H9 (cell line): ENCODE data around the gene FBXO24. TPM values are rescaled to one million over a fixed set of nuclear protein-coding genes. Genes with fewer than 3 reads are reported as not detected.
A peak's percentile ranks its signal among the peaks of the same experiment; 100 is the strongest.

Source experiments
- DNase-seq: peaks from one replicate; pipeline ENCODE4 v3.0.0-alpha.2; 2017
- H2AFZ ChIP-seq: one replicate; pipeline ENCODE4 v1.6.1; 2013; ENCODE audit warnings: mild to moderate bottlenecking, low read length, control low read depth, moderate library complexity
- H2AK5ac ChIP-seq: 2 replicates; pipeline ENCODE4 v1.6.1; 2013; ENCODE audit warnings: low read length, control low read depth, mixed read lengths; ENCODE audit not compliant: insufficient read length
- H2BK120ac ChIP-seq: one replicate; pipeline ENCODE4 v1.6.1; 2013; ENCODE audit warnings: low read depth, mild to moderate bottlenecking, low read length, control low read depth, inconsistent platforms; ENCODE audit not compliant: poor library complexity, severe bottlenecking
- H2BK12ac ChIP-seq: 2 replicates; pipeline ENCODE4 v1.6.1; 2013; ENCODE audit warnings: low read length, control low read depth, mixed read lengths, low read depth; ENCODE audit not compliant: insufficient read length
- H2BK15ac ChIP-seq: 2 replicates; pipeline ENCODE4 v1.6.1; 2013; ENCODE audit warnings: low read depth, low read length, control low read depth
- H2BK20ac ChIP-seq: one replicate; pipeline ENCODE4 v1.6.1; 2013; ENCODE audit warnings: low read depth, mild to moderate bottlenecking, low read length, control low read depth, inconsistent platforms; ENCODE audit not compliant: poor library complexity, severe bottlenecking
- H2BK5ac ChIP-seq: 2 replicates; pipeline ENCODE4 v1.6.1; 2013; ENCODE audit warnings: low read length, control low read depth, mixed read lengths; ENCODE audit not compliant: insufficient read length
- H3K14ac ChIP-seq: 2 replicates; pipeline ENCODE4 v1.6.1; 2013; ENCODE audit warnings: low read length, control low read depth; ENCODE audit not compliant: insufficient read depth
- H3K18ac ChIP-seq: 2 replicates; pipeline ENCODE4 v1.6.1; 2013; ENCODE audit warnings: low read depth, mild to moderate bottlenecking, mixed read lengths, low read length, control low read depth; ENCODE audit not compliant: insufficient read length
- H3K23ac ChIP-seq: 2 replicates; pipeline ENCODE4 v1.6.1; 2013; ENCODE audit warnings: low read length, control low read depth, mixed read lengths, low read depth; ENCODE audit not compliant: insufficient read length
- H3K23me2 ChIP-seq: 2 replicates; pipeline ENCODE4 v1.6.1; 2013; ENCODE audit warnings: low read depth, mild to moderate bottlenecking, mixed read lengths, low read length, control low read depth; ENCODE audit not compliant: insufficient read length, poor library complexity, severe bottlenecking
- H3K27ac ChIP-seq: 2 replicates; pipeline ENCODE4 v1.5.1; 2013; ENCODE audit warnings: low read length, control low read depth, mixed read lengths, low read depth; ENCODE audit not compliant: insufficient read length
- H3K27me3 ChIP-seq: 2 replicates; pipeline ENCODE4 v1.6.1; 2013; ENCODE audit warnings: low read length, control low read depth, inconsistent platforms; ENCODE audit not compliant: insufficient read depth
- H3K4ac ChIP-seq: 2 replicates; pipeline ENCODE4 v1.6.1; 2013; ENCODE audit warnings: low read depth, mild to moderate bottlenecking, control low read depth, inconsistent platforms, low read length, moderate library complexity
- H3K4me1 ChIP-seq: 2 replicates; pipeline ENCODE4 v1.6.1; 2013; ENCODE audit warnings: low read length, control low read depth, inconsistent platforms; ENCODE audit not compliant: insufficient read depth
- H3K4me2 ChIP-seq: 2 replicates; pipeline ENCODE4 v1.6.1; 2013; ENCODE audit warnings: low read length, control low read depth, mixed read lengths; ENCODE audit not compliant: insufficient read length, insufficient read depth
- H3K56ac ChIP-seq: 2 replicates; pipeline ENCODE4 v1.6.1; 2013; ENCODE audit warnings: low read depth, mild to moderate bottlenecking, mixed read lengths, low read length, control low read depth; ENCODE audit not compliant: insufficient read length
- H3K79me1 ChIP-seq: 2 replicates; pipeline ENCODE4 v1.6.1; 2013; ENCODE audit warnings: low read depth, mild to moderate bottlenecking, moderate library complexity, low read length, control low read depth, inconsistent platforms; ENCODE audit not compliant: insufficient read depth, poor library complexity, severe bottlenecking
- H3K79me2 ChIP-seq: 2 replicates; pipeline ENCODE4 v1.6.1; 2013; ENCODE audit warnings: low read length, control low read depth, inconsistent platforms; ENCODE audit not compliant: insufficient read depth
- H3K9ac ChIP-seq: 2 replicates; pipeline ENCODE4 v1.6.1; 2013; ENCODE audit warnings: low read length, control low read depth, mixed read lengths; ENCODE audit not compliant: insufficient read length; ENCODE audit errors: extremely low read depth
- H3K9me3 ChIP-seq: one replicate; pipeline ENCODE4 v1.6.1; 2013; ENCODE audit warnings: low read depth, low read length, inconsistent platforms; ENCODE audit not compliant: control insufficient read depth
- H3T11ph ChIP-seq: one replicate; pipeline ENCODE4 v1.6.1; 2013; ENCODE audit warnings: mild to moderate bottlenecking, low read length, control low read depth, inconsistent platforms
- H4K20me1 ChIP-seq: one replicate; pipeline ENCODE4 v1.6.1; 2013; ENCODE audit not compliant: control insufficient read depth, insufficient read length, insufficient read depth
- H4K5ac ChIP-seq: 2 replicates; pipeline ENCODE4 v1.6.1; 2013; ENCODE audit warnings: low read depth, mild to moderate bottlenecking, mixed read lengths, low read length, control low read depth; ENCODE audit not compliant: insufficient read length
- H4K8ac ChIP-seq: replicated peaks from 2 replicates; pipeline ENCODE4 v1.6.1; 2013; ENCODE audit warnings: low read length, control low read depth, mixed read lengths, low read depth; ENCODE audit not compliant: insufficient read length
- H4K91ac ChIP-seq: 2 replicates; pipeline ENCODE4 v1.6.1; 2013; ENCODE audit warnings: low read depth, mild to moderate bottlenecking, moderate library complexity, mixed read lengths, low read length, control low read depth; ENCODE audit not compliant: insufficient read length
- H3K27ac Mint-ChIP-seq, 3 experiments: 2 replicates in 2 of 3; 3 replicates in 1 of 3; pipeline ENCODE4 v1.8.0; 2020 to 2021; ENCODE audit warnings: mixed read lengths in 3 of 3, mild to moderate bottlenecking in 1 of 3, moderate library complexity in 1 of 3
- H3K27me3 Mint-ChIP-seq: 2 replicates; pipeline ENCODE4 v1.8.0; 2021; ENCODE audit warnings: low read depth, mild to moderate bottlenecking, moderate library complexity, mixed read lengths
- H3K36me3 Mint-ChIP-seq, 3 experiments: 2 replicates in 2 of 3; 3 replicates in 1 of 3; pipeline ENCODE4 v1.8.0; 2020 to 2021; ENCODE audit warnings: low read depth in 3 of 3, mixed read lengths in 3 of 3; ENCODE audit not compliant: insufficient read depth in 1 of 3
- H3K4me1 Mint-ChIP-seq, 2 experiments: 2 replicates each; pipeline ENCODE4 v1.8.0; 2020; ENCODE audit warnings: mixed read lengths in 2 of 2
- H3K4me3 Mint-ChIP-seq, 2 experiments: 2 replicates in 1 of 2; 3 replicates in 1 of 2; pipeline ENCODE4 v1.8.0; 2020 to 2021; ENCODE audit warnings: mild to moderate bottlenecking in 2 of 2, mixed read lengths in 2 of 2, moderate library complexity in 1 of 2
- H3K9me3 Mint-ChIP-seq, 2 experiments: 2 replicates in 1 of 2; 3 replicates in 1 of 2; pipeline ENCODE4 v1.8.0; 2020; ENCODE audit warnings: mild to moderate bottlenecking in 2 of 2, mixed read lengths in 2 of 2, moderate library complexity in 1 of 2
- CTCF ChIP-seq: fragments of 200-600 bp; sonication (generic); conservative IDR thresholded peaks from 3 replicates; pipeline ENCODE4 v1.8.0; 2021; ENCODE audit warnings: antibody characterized with exemption, mild to moderate bottlenecking
- WGBS: extraction: QIAGEN DNeasy Blood & Tissue Kit; methylation state at CpG from one replicate; pipeline ENCODE4 v1.1.7; 2013; ENCODE audit warnings: missing lambda C conversion rate, low lambda C conversion rate, mixed read lengths; ENCODE audit not compliant: insufficient read length; ENCODE audit errors: extremely low coverage; 5-methylcytosine and 5-hydroxymethylcytosine counted together
- total RNA-seq: library from RNA; stranded (reverse); gene quantifications from 2 replicates; pipeline ENCODE4 v1.2.1, GENCODE V29; 2021

The FBXO24 gene
- total RNA-seq, 1 experiment from 2014 or later = 0.85 TPM

- H3K4me3 Mint-ChIP-seq = peak within 1 kb of the TSS; percentile 79 to 88
- DNase-seq = peak; percentile 100
Measured at GRCh38 chr7:100538654-100539435, 47.3 kb upstream of the FBXO24 start, which contains the start of gene AGFG2. Gene AGFG2, plus strand, starts transcription at chr7:100539203. Its CDS starts 144 bp downstream, at chr7:100539347.

More at GRCh38 chr7:100538654-100539435, 47.3 kb upstream of the FBXO24 start, which contains the start of gene AGFG2:
- no peak within 1 kb of the TSS for H3K27ac ChIP-seq
- no peak within 1 kb of the TSS for H3K56ac ChIP-seq
- no peak within 1 kb of the TSS for H3K4ac ChIP-seq
- no peak within 1 kb of the TSS for H2AK5ac ChIP-seq
- H3K4me2 ChIP-seq = peak within 1 kb of the TSS; percentile 96
- H3K23me2 ChIP-seq = peaks cover 11% of the 10 kb centered on the region
- no peak for TF ChIP-seq CTCF
- no peak within 1 kb of the TSS for H3K23ac ChIP-seq
- H4K5ac ChIP-seq = no peak within 1 kb of the TSS
- H2BK15ac ChIP-seq = no peak within 1 kb of the TSS
- H4K8ac ChIP-seq = no peak within 1 kb of the TSS
- peaks cover 39 to 45% of the 10 kb centered on the region in 2 experiments for H3K4me1 Mint-ChIP-seq
- H3K27me3 Mint-ChIP-seq = peaks cover 24% of the 10 kb centered on the region
- no peaks in the 10 kb centered on the region for H3K79me1 ChIP-seq
- no peaks in the 10 kb centered on the region for H3K79me2 ChIP-seq
- peaks cover 3% of the 10 kb centered on the region; the same call in 1 of the 2 replicates for H3K4me1 ChIP-seq
- peak within 1 kb of the TSS; percentile 19 to 85 (median 50); a peak in 4 of 7 replicates for H3K27ac Mint-ChIP-seq
- H3K36me3 Mint-ChIP-seq = no peaks in the 10 kb centered on the region
- H2BK12ac ChIP-seq = no peak within 1 kb of the TSS
- no peak within 1 kb of the TSS for H2BK20ac ChIP-seq
- no peaks in the 10 kb centered on the region; a peak in 1 of 5 replicates for H3K9me3 Mint-ChIP-seq
- no peak within 1 kb of the TSS for H3T11ph ChIP-seq
- no peak within 1 kb of the TSS for H4K91ac ChIP-seq
- no peak within 1 kb of the TSS for H3K18ac ChIP-seq
- peak within 1 kb of the TSS; percentile 65 for H3K9ac ChIP-seq
- whole genome bisulfite sequencing = no CpG with 5 or more reads among the region's 60 CpGs
- H3K9me3 ChIP-seq = no peaks in the 10 kb centered on the region
- no peak within 1 kb of the TSS for H2BK5ac ChIP-seq
- no peaks in the 10 kb centered on the region for H4K20me1 ChIP-seq
- H2AFZ ChIP-seq = peak within 1 kb of the TSS; percentile 1
- no peak within 1 kb of the TSS for H2BK120ac ChIP-seq
- H3K27me3 ChIP-seq = no peaks in the 10 kb centered on the region; the same call in 1 of the 2 replicates
- no peak within 1 kb of the TSS for H3K14ac ChIP-seq
